HCT116 (cell line): ENCODE measurements around the gene INSRR. TPM values are rescaled to one million over a fixed set of nuclear protein-coding genes. Genes with fewer than 3 reads are reported as not detected.

Source experiments
- ATAC-seq: fragments of 200-7000 bp; cut with Tn5 transposase; 2 replicates; pipeline ENCODE4 v1.9.1; 2020; ENCODE audit warnings: mild to moderate bottlenecking, moderate library complexity
- BruUV-seq: library from RNA; stranded (reverse); fragments of 400-500 nt; replicated peaks from 2 replicates; lab custom pipeline; 2021; lab: Mats Ljungman, UMichigan
- CTCF ChIA-PET: fragments of 300-600 bp; sonication (Branson Sonifier 250); formaldehyde crosslinking; loops from one replicate; lab custom pipeline; 2021; ENCODE audit warnings: antibody characterized with exemption; lab: Charles Lee
- POLR2A ChIA-PET: fragments of 300-600, 350-600 bp; sonication (Branson Sonifier 250); formaldehyde crosslinking; loops from one replicate; lab custom pipeline; 2021; ENCODE audit warnings: antibody characterized with exemption; lab: Charles Lee
- RAD21 ChIA-PET, 2 experiments: fragments of 300-600 bp; sonication (Branson Sonifier 250); formaldehyde crosslinking; loops; one replicate each; lab custom pipeline; 2023; ENCODE audit warnings: low total read pairs in 2 of 2; ENCODE audit not compliant: uncharacterized antibody in 2 of 2, unreplicated experiment in 2 of 2, low non-redundant PET in 1 of 2; lab: Charles Lee
- DNase-seq: peaks from one replicate; pipeline ENCODE4 v3.0.0-alpha.2; 2010; ENCODE audit warnings: low read depth, low spot score
- H2AFZ ChIP-seq: fragments of 200-600 bp; shearing (Covaris generic), sonication (generic); 2 replicates; pipeline ENCODE4 v1.6.1; 2017; ENCODE audit warnings: low read depth, mixed run types, mixed read lengths, antibody characterized with exemption, low read length; ENCODE audit not compliant: poor library complexity, severe bottlenecking
- H3K27ac ChIP-seq: 2 replicates; pipeline ENCODE4 v1.5.1; 2012; ENCODE audit warnings: low read depth, low read length
- H3K27me3 ChIP-seq: fragments of 200-600 bp; sonication (generic); 2 replicates; pipeline ENCODE4 v1.6.1; 2016; ENCODE audit warnings: mixed run types, low read length, mixed read lengths; ENCODE audit not compliant: insufficient read depth
- H3K36me3 ChIP-seq, 2 experiments: fragments of 200-500 bp in 1 of 2; fragments of 200-600 bp in 1 of 2; sonication (Bioruptor generic) in 1 of 2; sonication (generic) in 1 of 2; 2 replicates each; pipeline versions ENCODE4 v1.5.1 to v1.6.1; 2014 to 2016; ENCODE audit warnings: low read length in 2 of 2, inconsistent platforms in 1 of 2, mixed read lengths in 1 of 2, mixed run types in 1 of 2; ENCODE audit not compliant: insufficient read depth in 2 of 2, control insufficient read depth in 1 of 2
- H3K4me1 ChIP-seq, 2 experiments: fragments of 200-600 bp in 1 of 2; sonication (generic) in 1 of 2; 2 replicates each; pipeline versions ENCODE4 v1.5.1 to v1.6.1; 2012 to 2017; ENCODE audit warnings: low read length in 2 of 2, inconsistent platforms in 1 of 2, mild to moderate bottlenecking in 1 of 2, mixed read lengths in 1 of 2, mixed run types in 1 of 2, moderate library complexity in 1 of 2; ENCODE audit not compliant: insufficient read depth in 2 of 2, control insufficient read depth in 1 of 2
- H3K4me2 ChIP-seq: fragments of 200-600 bp; sonication (generic); 2 replicates; pipeline ENCODE4 v1.6.1; 2017; ENCODE audit warnings: mixed run types, low read length, mixed read lengths
- H3K4me3 ChIP-seq, 2 experiments: fragments of 200-600 bp in 1 of 2; sonication (generic) in 1 of 2; replicated peaks in 1 of 2; 2 replicates each; pipeline ENCODE4 v1.5.1; 2011 to 2016; ENCODE audit warnings: low read length in 2 of 2, control low read depth in 1 of 2, low read depth in 1 of 2, mild to moderate bottlenecking in 1 of 2, mixed read lengths in 1 of 2, mixed run types in 1 of 2
- H3K79me2 ChIP-seq: fragments of 200-600 bp; sonication (generic); 2 replicates; pipeline ENCODE4 v1.6.1; 2017; ENCODE audit warnings: mild to moderate bottlenecking, mixed run types, low read length, moderate library complexity, mixed read lengths; ENCODE audit not compliant: insufficient read depth
- H3K9ac ChIP-seq: fragments of 200-600 bp; sonication (generic); 2 replicates; pipeline ENCODE4 v1.6.1; 2016; ENCODE audit warnings: low read length, mixed read lengths
- H3K9me2 ChIP-seq: fragments of 200-600 bp; sonication (generic), shearing (Covaris generic); 2 replicates; pipeline ENCODE4 v1.6.1; 2017; ENCODE audit warnings: mixed run types, mild to moderate bottlenecking, moderate library complexity; ENCODE audit not compliant: insufficient read depth
- H3K9me3 ChIP-seq, 2 experiments: fragments of 200-500 bp in 1 of 2; fragments of 200-600 bp in 1 of 2; sonication (Bioruptor generic) in 1 of 2; sonication (generic) in 1 of 2; 2 replicates each; pipeline ENCODE4 v1.6.1; 2014 to 2017; ENCODE audit warnings: low read length in 2 of 2, mixed read lengths in 2 of 2, inconsistent platforms in 1 of 2, low read depth in 1 of 2, mild to moderate bottlenecking in 1 of 2, mixed run types in 1 of 2, moderate library complexity in 1 of 2; ENCODE audit not compliant: control insufficient read depth in 1 of 2, insufficient read depth in 1 of 2
- H4K20me1 ChIP-seq: fragments of 200-600 bp; sonication (generic), shearing (Covaris generic); 2 replicates; pipeline ENCODE4 v1.6.1; 2017; ENCODE audit warnings: mixed run types, mild to moderate bottlenecking, moderate library complexity; ENCODE audit not compliant: insufficient read depth
- CEBPB ChIP-seq: IDR thresholded peaks from 2 replicates; pipeline ENCODE4 v1.6.1; 2012; ENCODE audit warnings: low read depth
- EGR1 ChIP-seq: IDR thresholded peaks from 2 replicates; pipeline ENCODE4 v1.6.1; 2012; ENCODE audit warnings: low read depth
- ELF1 ChIP-seq: IDR thresholded peaks from 2 replicates; pipeline ENCODE4 v1.6.1; 2012; ENCODE audit warnings: low read depth, borderline replicate concordance
- EZH2 ChIP-seq: fragments of 200-600 bp; sonication (generic); IDR thresholded peaks from 2 replicates; pipeline ENCODE4 v1.6.1; 2017; ENCODE audit warnings: antibody characterized with exemption, mixed run types
- EZH2phosphoT487 ChIP-seq: fragments of 200-600 bp; IDR thresholded peaks from 2 replicates; pipeline ENCODE4 v1.6.1; 2018; ENCODE audit warnings: antibody characterized with exemption, borderline replicate concordance
- FOSL1 ChIP-seq: IDR thresholded peaks from 2 replicates; pipeline ENCODE4 v1.6.1; 2012; ENCODE audit warnings: low read depth
- JUND ChIP-seq: IDR thresholded peaks from 2 replicates; pipeline ENCODE4 v1.6.1; 2012
- POLR2AphosphoS5 ChIP-seq: IDR thresholded peaks from 2 replicates; pipeline ENCODE4 v1.6.1; 2011; ENCODE audit warnings: mild to moderate bottlenecking, low read depth, low read length, moderate library complexity
- RAD21 ChIP-seq: IDR thresholded peaks from 2 replicates; pipeline ENCODE4 v1.6.1; 2012; ENCODE audit warnings: low read depth, mild to moderate bottlenecking
- SIN3A ChIP-seq: IDR thresholded peaks from 2 replicates; pipeline ENCODE4 v1.6.1; 2012; ENCODE audit warnings: low read depth
- SP1 ChIP-seq: IDR thresholded peaks from 2 replicates; pipeline ENCODE4 v1.6.1; 2012; ENCODE audit warnings: low read depth
- SRF ChIP-seq: IDR thresholded peaks from 2 replicates; pipeline ENCODE4 v1.6.1; 2012; ENCODE audit warnings: low read depth
- TCF7L2 ChIP-seq: IDR thresholded peaks from 2 replicates; pipeline ENCODE4 v1.7.0; 2011; ENCODE audit warnings: borderline replicate concordance, inconsistent platforms; ENCODE audit not compliant: insufficient read depth, insufficient read length; ENCODE audit errors: extremely low read depth
- YY1 ChIP-seq: IDR thresholded peaks from 2 replicates; pipeline ENCODE4 v1.6.1; 2011; ENCODE audit warnings: low read length, low read depth, moderate library complexity, mild to moderate bottlenecking; ENCODE audit not compliant: insufficient replicate concordance; ENCODE audit errors: extremely low read depth
- ZNF274 ChIP-seq: fragments of 200-500 bp; sonication (Bioruptor generic); IDR thresholded peaks from 2 replicates; pipeline ENCODE4 v1.6.1; 2014; ENCODE audit warnings: mild to moderate bottlenecking, low read depth, low read length, inconsistent platforms
- intact Hi-C: fragments of 100-400 bp; cut with micrococcal nuclease; formaldehyde crosslinking; loops from 2 replicates; pipeline ENCODE4 v1.10.0; 2022
- total RNA-seq: library from RNA; stranded (reverse); gene quantifications from one replicate; pipeline ENCODE4 v1.2.1, GENCODE V29; 2021; ENCODE audit not compliant: unreplicated experiment
- TF ChIP-seq, protein P1 (sequence below), 3 experiments: fragments of 200-600 bp in 1 of 3; sonication (generic) in 1 of 3; IDR thresholded peaks in 2 of 3; conservative IDR thresholded peaks in 1 of 3; 2 replicates each; pipeline ENCODE4 v1.5.1; 2012 to 2017; ENCODE audit warnings: low read depth in 2 of 3, low read length in 2 of 3, antibody characterized with exemption in 1 of 3, borderline replicate concordance in 1 of 3, control low read depth in 1 of 3, mild to moderate bottlenecking in 1 of 3, mixed read lengths in 1 of 3, mixed run types in 1 of 3, moderate library complexity in 1 of 3; ENCODE audit not compliant: insufficient read depth in 1 of 3
- TF ChIP-seq, protein P2 (sequence below): IDR thresholded peaks from 2 replicates; pipeline ENCODE4 v1.6.1; 2012; ENCODE audit warnings: low read depth

Gene INSRR
- total RNA-seq, 1 experiment from 2014 or later, result not detected

- no peaks in the 10 kb centered on the region for H3K9me2 ChIP-seq
- DNase-seq (no peak), ATAC-seq (no peak)
- RAD21 ChIA-PET, result no interaction called here
- POLR2A ChIA-PET, result no interaction called here
- no TSS peak for BruUV-seq
- intact Hi-C loops, result no loop called here
- no peak for TF ChIP-seq SRF
- no peak for TF ChIP-seq POLR2AphosphoS5
- no peak for TF ChIP-seq ELF1
- TF ChIP-seq, protein P1, sequence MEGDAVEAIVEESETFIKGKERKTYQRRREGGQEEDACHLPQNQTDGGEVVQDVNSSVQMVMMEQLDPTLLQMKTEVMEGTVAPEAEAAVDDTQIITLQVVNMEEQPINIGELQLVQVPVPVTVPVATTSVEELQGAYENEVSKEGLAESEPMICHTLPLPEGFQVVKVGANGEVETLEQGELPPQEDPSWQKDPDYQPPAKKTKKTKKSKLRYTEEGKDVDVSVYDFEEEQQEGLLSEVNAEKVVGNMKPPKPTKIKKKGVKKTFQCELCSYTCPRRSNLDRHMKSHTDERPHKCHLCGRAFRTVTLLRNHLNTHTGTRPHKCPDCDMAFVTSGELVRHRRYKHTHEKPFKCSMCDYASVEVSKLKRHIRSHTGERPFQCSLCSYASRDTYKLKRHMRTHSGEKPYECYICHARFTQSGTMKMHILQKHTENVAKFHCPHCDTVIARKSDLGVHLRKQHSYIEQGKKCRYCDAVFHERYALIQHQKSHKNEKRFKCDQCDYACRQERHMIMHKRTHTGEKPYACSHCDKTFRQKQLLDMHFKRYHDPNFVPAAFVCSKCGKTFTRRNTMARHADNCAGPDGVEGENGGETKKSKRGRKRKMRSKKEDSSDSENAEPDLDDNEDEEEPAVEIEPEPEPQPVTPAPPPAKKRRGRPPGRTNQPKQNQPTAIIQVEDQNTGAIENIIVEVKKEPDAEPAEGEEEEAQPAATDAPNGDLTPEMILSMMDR (IDR thresholded peaks at IDR 0.05 in 2 of 3, conservative IDR thresholded peaks at IDR 0.05 in 1 of 3; ENCODE audit: borderline replicate concordance in 1 of 3, insufficient read depth in 1 of 3, low read depth in 2 of 3, low read length in 2 of 3), result no peak
- no peak for TF ChIP-seq CEBPB
- TF ChIP-seq SIN3A, result no peak
- TF ChIP-seq RAD21, result no peak
- no peak for TF ChIP-seq ZNF274
- no peak for TF ChIP-seq SP1
- TF ChIP-seq, protein P2, sequence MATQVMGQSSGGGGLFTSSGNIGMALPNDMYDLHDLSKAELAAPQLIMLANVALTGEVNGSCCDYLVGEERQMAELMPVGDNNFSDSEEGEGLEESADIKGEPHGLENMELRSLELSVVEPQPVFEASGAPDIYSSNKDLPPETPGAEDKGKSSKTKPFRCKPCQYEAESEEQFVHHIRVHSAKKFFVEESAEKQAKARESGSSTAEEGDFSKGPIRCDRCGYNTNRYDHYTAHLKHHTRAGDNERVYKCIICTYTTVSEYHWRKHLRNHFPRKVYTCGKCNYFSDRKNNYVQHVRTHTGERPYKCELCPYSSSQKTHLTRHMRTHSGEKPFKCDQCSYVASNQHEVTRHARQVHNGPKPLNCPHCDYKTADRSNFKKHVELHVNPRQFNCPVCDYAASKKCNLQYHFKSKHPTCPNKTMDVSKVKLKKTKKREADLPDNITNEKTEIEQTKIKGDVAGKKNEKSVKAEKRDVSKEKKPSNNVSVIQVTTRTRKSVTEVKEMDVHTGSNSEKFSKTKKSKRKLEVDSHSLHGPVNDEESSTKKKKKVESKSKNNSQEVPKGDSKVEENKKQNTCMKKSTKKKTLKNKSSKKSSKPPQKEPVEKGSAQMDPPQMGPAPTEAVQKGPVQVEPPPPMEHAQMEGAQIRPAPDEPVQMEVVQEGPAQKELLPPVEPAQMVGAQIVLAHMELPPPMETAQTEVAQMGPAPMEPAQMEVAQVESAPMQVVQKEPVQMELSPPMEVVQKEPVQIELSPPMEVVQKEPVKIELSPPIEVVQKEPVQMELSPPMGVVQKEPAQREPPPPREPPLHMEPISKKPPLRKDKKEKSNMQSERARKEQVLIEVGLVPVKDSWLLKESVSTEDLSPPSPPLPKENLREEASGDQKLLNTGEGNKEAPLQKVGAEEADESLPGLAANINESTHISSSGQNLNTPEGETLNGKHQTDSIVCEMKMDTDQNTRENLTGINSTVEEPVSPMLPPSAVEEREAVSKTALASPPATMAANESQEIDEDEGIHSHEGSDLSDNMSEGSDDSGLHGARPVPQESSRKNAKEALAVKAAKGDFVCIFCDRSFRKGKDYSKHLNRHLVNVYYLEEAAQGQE, result no peak
- TF ChIP-seq FOSL1, result no peak
- TF ChIP-seq EZH2phosphoT487, result no peak
- no peak for TF ChIP-seq TCF7L2
- no peak for TF ChIP-seq YY1
- no peak for TF ChIP-seq JUND
- no peak for TF ChIP-seq EGR1
- TF ChIP-seq EZH2, result no peak
- no peaks in the 10 kb centered on the region for H3K36me3 ChIP-seq
- H3K27ac ChIP-seq, result no peak overlapping the region
- CTCF ChIA-PET, result interaction anchor here (4.5 kb wide), 1 partner anchor 24 kb away, joined by 44 read pairs; the partner anchor contains the start of genes INSRR and NTRK1
- H2AFZ ChIP-seq, result no peak overlapping the region
- no peak overlapping the region for H3K4me2 ChIP-seq
- no peak overlapping the region for H3K4me3 ChIP-seq
- H3K9me3 ChIP-seq, result no peaks in the 10 kb centered on the region
- H3K4me1 ChIP-seq, result no peaks in the 10 kb centered on the region
- H3K9ac ChIP-seq, result no peak overlapping the region
- no peaks in the 10 kb centered on the region for H3K79me2 ChIP-seq
- no peaks in the 10 kb centered on the region for H4K20me1 ChIP-seq
- peaks cover 14% of the 10 kb centered on the region; the same call in 1 of the 2 replicates for H3K27me3 ChIP-seq
Observed at GRCh38 chr1:156836041-156836654, 22.8 kb downstream of the INSRR start.
